HG02885 (cell line): Measurements from ENCODE around the gene RHEX.

ENCODE experiments used
- ATAC-seq: cut with Tn5 transposase; IDR thresholded peaks from one replicate; pipeline ENCODE4 v1.9.1; 2021; ENCODE audit warnings: mild to moderate bottlenecking; ENCODE audit not compliant: unreplicated experiment, poor library complexity

The RHEX gene

DNA sequence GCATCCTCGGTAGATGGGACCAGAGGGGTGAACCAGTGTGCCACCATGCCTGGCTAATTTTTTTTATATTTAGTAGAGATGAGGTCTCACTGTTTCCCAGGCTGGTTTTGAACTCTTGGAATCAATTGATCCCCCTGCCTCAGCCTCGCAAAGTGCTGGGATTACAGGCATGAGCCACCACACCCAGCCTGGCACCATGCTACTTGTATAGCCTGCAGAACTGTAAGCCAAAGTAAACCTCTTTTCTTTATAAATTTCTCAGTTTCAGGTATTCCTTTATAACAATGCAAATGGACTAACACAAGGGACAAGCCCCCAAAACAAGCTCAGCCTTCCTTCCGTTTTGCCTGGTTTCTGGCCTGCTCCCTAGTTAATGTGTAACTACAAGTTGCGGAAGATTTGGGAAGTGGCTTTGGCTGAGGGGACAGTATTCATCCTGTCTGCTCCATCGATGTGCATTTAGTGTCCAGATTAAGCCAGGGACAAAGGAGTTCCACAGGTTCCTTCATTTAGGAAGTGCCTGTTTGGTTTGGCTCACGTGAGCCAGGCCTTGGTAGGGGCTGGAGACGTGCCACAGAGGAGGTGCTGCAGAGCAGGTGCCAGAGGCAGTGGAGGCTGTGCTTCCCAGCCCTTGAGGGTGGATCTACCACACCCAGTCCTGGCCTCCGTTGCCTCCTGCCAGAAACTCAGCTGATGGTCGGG lies 59.8 kb downstream of the RHEX start:
- ATAC-seq, result no peak

DNA sequence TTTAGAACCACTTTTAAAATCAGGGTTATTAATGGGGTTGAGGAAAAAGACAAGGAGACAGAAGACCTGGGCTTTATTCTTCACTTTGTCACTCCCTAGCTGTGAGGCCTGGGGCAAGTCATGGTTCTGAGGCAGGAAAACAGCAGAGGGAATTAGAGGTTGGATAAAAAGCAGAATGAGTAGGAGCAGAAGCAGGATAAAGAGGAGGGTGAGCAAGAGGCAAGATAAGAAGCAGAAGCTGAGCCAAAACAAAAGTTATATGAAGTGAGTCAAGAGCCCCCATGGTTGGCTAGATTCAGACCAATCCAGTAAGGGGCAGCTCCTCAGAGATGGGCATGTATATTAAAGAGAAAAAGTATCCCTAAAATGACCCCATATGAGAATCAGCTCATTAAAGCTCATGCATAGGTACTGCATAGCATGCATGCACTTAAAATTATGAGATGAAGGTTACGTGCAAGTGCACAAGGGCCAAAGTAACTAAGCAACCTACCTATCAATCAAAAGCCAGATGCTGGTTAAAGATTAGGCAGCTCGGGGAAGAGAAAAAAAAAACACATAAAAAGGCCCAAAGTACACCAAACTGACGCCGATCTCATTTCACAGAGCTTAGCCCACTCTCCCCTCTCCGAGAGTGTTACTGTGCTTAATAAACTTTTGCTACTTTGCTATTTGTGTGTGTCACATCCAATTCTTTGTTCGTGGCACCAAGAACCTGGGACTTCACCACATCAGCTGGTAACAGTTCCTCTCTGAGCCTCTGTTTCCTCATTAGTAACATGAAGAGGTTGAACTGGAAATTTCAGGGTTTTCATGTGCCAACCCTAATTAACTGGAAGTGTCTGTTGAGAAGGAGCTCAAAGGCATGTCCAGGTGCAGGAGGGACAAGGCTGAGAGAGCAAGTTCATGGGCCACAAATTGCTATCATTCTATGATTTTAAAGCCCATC lies 62.0 kb downstream of the RHEX start:
- ATAC-seq, result no peak

- no peak for ATAC-seq
Measured at GRCh38 chr1:206115791-206116190, 62.8 kb downstream of the RHEX start.

- no peak for ATAC-seq
Measured at GRCh38 chr1:206116191-206116872, 63.4 kb downstream of the RHEX start.

- ATAC-seq, result no peak
Measured at GRCh38 chr1:206116873-206117150, 63.8 kb downstream of the RHEX start.

GRCh38 chr1:206117151-206117948 lies 64.4 kb downstream of the RHEX start, which contains the start of gene AVPR1B:
AVPR1B (minus strand) TSS chr1:206117388; CDS start chr1:206116890, 498 bp downstream.
- ATAC-seq, result no peak

DNA sequence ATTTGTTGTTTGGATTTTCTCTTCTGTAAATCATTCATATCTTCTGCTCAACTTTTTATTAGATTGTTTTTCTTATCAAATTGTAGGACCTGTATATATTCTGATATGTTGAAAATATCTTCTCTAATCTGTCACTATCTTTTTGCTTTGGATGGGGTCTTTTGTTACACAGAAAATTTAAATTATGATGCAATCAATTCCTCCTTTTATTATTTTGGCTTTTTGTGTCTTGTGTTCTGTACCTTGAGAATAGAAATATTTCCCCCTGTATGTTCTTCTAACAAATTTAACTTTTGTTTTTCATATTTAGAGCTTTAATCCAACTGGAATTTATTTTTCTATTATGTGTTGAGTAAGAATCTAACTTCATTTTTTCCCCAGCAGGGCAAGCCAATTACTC lies 67.4 kb downstream of the RHEX start:
- ATAC-seq, result no peak

DNA sequence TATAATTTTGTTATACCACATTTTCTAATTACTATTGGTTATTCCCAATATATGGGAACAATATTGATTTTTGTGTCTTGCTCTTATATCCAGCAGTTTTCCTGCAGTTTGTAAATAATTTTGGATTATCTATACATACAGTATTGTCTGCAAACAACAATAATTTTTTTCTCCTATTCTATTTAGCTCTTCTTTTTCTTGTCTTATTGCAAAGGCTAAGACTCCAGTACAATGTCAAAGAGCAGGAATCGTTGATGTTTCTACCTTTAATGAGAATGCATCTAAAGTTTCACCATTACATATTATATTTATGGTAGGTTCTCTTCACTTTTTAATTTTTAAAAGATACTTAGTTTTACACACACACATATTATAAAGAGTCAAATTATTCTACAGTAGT lies 68.3 kb downstream of the RHEX start:
- ATAC-seq, result no peak

DNA sequence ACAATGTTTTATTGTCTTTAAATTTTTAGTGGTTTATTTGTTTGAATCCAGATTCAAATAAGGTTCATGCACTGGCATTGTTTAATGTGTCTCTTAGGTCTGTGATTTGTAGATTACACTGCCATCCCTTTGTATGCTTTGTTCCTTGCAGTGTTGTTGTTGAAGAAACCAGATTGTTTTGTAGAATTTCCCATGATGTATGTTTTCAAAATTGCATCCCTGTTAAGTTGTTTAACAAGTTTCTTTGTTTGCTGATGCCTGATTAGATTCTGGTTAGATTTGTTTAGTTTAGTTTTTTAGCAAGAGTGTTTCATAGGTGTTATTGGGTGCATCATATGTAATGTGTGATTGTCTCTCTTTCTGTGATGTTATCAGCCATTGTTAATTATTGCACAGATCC lies 69.7 kb downstream of the RHEX start:
- ATAC-seq, result no peak

DNA sequence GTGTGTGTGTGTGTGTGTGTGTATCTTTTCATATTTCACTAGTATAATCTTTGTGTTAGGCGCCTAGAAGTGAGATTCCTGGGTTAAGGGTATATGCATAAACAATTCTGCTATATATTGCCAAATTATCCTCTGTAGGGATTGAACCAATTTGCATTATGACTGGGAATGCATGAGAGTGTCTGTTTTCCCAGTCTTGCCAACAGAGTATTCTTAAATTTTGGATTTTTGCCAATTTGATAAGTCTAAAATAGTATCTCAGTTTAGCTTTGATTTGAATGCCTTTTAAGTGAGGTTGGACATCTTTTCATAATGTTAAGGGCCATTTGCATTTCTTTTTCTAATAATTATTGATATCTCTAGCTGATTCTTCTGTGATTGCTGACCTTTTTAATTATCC lies 72.4 kb downstream of the RHEX start:
- ATAC-seq, result no peak

DNA sequence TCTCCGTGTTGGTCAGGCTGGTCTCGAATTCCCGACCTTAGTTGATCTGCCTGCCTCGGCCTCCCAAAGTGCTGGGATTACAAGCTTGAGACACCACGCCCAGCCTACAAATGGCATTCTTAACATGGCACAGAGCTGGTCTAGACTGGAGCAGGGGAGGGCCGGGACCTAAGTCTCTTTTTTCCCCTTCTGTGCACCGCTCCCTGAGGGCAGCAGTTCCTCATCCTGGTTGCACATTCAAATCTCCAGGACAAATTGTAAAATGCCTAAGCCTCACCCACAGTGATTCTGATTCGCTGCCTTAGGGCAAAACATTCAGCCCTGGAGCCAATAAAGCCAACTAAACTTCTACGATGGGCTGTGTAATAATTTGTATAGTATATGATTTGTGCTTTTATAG lies 74.4 kb downstream of the RHEX start:
- ATAC-seq, result no peak

GRCh38 chr1:206128196-206128595 lies 75.2 kb downstream of the RHEX start:
- no peak for ATAC-seq

GRCh38 chr1:206131037-206131436 lies 78.1 kb downstream of the RHEX start:
- no peak for ATAC-seq

DNA sequence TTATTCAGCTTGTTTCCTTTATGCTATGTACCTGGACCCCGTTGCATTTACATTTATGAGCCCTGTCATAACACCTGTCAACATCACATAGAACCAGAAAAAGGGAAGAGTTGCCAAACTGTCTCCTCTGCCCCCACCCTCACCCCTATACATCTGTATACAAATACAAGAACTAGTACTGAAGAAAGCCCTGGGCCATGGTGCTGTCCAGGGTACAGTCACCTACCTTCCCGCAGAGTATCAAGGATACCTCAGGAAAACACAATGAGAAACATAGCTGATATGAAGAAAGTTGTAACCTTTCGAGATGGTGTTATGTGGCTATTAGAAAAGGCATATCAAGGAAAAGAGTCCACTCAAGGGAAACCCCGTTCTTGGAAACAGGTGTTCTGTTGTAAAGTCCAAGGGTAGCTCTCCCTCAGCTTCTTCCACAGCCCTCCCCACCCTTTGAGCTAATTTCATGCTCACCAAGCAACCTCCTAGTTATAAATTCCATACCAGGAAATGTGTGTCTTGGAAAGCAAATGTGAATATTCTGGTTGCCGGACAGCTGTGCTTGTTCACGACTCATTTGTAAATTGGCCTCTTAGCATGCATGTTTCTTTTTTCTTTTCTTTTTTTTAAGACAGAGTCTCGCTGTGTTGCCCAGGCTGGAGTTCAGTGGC lies 80.9 kb downstream of the RHEX start:
- ATAC-seq, result no peak

GRCh38 chr1:206135248-206135647 lies 82.3 kb downstream of the RHEX start:
- no peak for ATAC-seq

GRCh38 chr1:206136241-206136640 lies 83.3 kb downstream of the RHEX start:
- no peak for ATAC-seq

DNA sequence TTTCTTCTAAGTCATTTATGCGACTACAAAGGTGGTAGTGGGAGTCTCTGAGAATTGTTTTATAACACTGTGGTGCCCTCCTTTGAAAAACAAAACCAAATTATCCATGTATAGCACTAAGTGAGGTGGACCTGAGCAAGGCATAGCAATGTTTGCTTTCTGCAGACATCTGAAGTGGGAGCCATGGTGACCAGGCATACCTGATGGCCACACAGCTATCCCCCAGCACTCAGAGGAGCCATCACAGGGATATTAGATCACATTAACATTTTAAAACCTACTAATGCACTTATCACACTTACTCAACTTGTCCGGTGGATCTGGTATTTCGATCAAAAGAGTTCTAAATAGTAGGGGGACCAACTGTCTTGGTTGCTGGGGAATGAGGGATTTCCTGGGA lies 89.0 kb downstream of the RHEX start:
- ATAC-seq, result no peak

DNA sequence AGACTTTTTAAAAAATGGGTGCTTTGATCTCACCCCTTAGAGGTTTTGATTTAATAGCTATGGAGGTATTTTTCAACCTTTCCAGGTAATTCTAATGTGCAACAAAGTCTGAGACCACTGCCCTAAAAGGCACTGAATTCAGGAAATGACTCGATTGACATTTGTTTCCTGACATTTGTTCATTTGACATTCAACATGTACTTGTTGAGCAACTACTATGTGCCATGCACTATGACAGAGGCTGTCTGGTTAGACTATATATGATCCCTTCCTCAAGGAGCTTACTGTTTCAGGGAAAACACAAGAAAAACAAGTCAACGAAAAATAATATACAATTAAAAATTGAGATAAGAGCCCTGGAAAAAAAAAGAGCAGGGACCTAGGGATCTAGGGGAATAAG lies 89.8 kb downstream of the RHEX start:
- no peak for ATAC-seq

- no peak for ATAC-seq
Measured at GRCh38 chr1:206143537-206144172, 90.7 kb downstream of the RHEX start.
